Measurements from ENCODE around the gene TGM5. TPM values are rescaled to one million over a fixed set of nuclear protein-coding genes. Genes with fewer than 3 reads are reported as not detected.

The TGM5 gene
- total and polyA plus RNA-seq, 12 donors, result 0.13 to 0.14 (median 0.14) TPM; not detected in 9

DNA sequence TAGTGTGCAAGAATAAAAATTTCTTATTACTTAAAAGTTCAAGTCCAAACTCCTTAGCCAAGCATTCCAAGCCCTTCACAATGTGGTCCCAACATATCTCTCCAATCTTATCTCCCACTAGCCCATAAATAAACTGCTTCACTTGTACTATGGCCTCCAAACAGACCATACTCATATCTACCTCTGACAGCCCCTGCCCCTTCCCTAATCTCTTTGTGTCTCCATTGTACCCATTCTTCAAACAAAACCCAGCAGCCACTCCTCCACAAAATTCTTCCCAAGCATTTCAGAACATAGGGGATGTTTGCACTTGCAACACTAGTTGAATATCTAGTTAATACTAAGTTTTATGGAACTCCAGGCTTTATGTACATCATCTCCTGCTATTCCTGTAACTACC, 33.2 kb upstream of the TGM5 start:
- peaks cover 13% of the 10 kb centered on the region for H3K27me3 ChIP-seq
- DNase-seq, result peak in 1 of 7 donors; percentile 0
- H3K4me1 ChIP-seq (replicated peaks in 1 of 2), result no peaks in the 10 kb centered on the region
- no peaks in the 10 kb centered on the region for H3K9me3 ChIP-seq (replicated peaks in 1 of 3)
- no peak overlapping the region for H3K27ac ChIP-seq
- no peaks in the 10 kb centered on the region for H3K36me3 ChIP-seq (replicated peaks in 1 of 2)
- no peak overlapping the region for H3K4me3 ChIP-seq
- TF ChIP-seq, protein P1, sequence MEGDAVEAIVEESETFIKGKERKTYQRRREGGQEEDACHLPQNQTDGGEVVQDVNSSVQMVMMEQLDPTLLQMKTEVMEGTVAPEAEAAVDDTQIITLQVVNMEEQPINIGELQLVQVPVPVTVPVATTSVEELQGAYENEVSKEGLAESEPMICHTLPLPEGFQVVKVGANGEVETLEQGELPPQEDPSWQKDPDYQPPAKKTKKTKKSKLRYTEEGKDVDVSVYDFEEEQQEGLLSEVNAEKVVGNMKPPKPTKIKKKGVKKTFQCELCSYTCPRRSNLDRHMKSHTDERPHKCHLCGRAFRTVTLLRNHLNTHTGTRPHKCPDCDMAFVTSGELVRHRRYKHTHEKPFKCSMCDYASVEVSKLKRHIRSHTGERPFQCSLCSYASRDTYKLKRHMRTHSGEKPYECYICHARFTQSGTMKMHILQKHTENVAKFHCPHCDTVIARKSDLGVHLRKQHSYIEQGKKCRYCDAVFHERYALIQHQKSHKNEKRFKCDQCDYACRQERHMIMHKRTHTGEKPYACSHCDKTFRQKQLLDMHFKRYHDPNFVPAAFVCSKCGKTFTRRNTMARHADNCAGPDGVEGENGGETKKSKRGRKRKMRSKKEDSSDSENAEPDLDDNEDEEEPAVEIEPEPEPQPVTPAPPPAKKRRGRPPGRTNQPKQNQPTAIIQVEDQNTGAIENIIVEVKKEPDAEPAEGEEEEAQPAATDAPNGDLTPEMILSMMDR (IDR thresholded peaks at IDR 0.05), result no peak
- no peak for TF ChIP-seq POLR2A (IDR thresholded peaks at IDR 0.05)
- intact Hi-C loops (cut with DNase I), result no loop called here

DNA sequence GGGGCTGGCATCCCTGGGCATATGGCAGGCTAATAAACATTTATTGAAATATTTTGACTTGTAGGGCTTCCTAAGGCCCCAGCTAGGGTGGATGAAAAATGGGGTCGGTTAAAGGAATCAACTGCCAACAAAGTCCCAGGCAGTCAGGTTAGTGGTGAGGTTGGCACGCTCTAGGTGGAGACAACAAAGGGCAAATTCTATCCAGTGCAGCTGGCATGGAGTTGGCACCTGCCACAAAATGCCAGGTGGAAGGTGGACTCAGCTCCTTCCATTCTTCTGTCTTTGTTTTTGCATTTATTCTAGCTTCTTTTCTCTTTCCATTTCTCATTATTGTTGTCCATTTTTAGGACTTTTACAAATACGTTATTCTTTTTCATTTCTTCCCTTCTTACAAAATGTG, 32.7 kb upstream of the TGM5 start:
- 80 to 94% (median 83%) methylated on average over 3 of the region's 3 CpGs for WGBS, 4 donors

DNA sequence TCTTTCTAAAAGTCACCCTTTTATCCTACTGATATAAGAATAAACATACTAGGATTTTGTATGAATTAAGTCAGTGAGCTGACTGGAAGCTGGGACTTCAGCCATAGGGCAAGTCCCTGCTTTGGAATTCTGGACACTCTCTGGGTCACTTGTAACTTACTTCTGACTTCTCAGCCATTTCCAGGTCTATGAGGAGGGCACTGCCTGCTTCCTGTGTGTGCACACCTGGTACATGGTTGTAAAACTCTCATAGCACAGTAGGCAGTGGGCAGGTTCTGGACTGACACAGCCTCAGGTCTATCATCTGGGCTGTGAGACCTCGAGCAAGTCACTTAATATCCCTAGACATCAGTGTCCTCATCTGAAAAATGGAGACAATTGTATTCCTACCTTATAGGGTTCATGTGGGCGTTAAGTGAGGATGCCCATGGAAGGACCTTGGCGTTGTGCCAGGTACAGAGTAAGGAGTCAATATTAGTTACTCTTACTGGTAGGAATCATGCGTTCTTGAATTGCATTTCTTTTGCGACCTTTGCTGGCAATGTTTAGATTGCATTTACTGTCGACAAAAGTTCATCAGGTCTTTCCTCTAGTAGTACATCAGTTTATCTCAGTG, 27.5 kb upstream of the TGM5 start:
- intact Hi-C loops (cut with DNase I), result no loop called here
- Histone ChIP-seq H3K27me3 (peaks cover 22% of the 10 kb centered on the region), H3K4me1 (replicated peaks in 1 of 2) (no peaks in the 10 kb centered on the region), H3K4me3 (no peak overlapping the region), H3K27ac (no peak overlapping the region), H3K36me3 (replicated peaks in 1 of 2) (no peaks in the 10 kb centered on the region), H3K9me3 (replicated peaks in 1 of 3) (no peaks in the 10 kb centered on the region)
- TF ChIP-seq, protein P1 (IDR thresholded peaks at IDR 0.05), result no peak
- no peak for TF ChIP-seq POLR2A (IDR thresholded peaks at IDR 0.05)
- 58 to 68% (median 64%) methylated on average over 6 of the region's 6 CpGs for WGBS, 4 donors
- DNase-seq, result peak in 1 of 7 donors; percentile 41

More for the DNA sequence above, 32.7 kb upstream of the TGM5 start:
- peak in 1 of 7 donors; percentile 14 for DNase-seq
- H3K9me3 ChIP-seq (replicated peaks in 1 of 3), result no peaks in the 10 kb centered on the region
- no peak for TF ChIP-seq POLR2A (IDR thresholded peaks at IDR 0.05)
- TF ChIP-seq, protein P1 (IDR thresholded peaks at IDR 0.05), result no peak
- no peaks in the 10 kb centered on the region for H3K4me1 ChIP-seq (replicated peaks in 1 of 2)
- no peak overlapping the region for H3K27ac ChIP-seq
- H3K36me3 ChIP-seq (replicated peaks in 1 of 2), result no peaks in the 10 kb centered on the region
- no peak overlapping the region for H3K4me3 ChIP-seq
- intact Hi-C loops (cut with DNase I), result no loop called here
- peaks cover 17% of the 10 kb centered on the region for H3K27me3 ChIP-seq

DNA sequence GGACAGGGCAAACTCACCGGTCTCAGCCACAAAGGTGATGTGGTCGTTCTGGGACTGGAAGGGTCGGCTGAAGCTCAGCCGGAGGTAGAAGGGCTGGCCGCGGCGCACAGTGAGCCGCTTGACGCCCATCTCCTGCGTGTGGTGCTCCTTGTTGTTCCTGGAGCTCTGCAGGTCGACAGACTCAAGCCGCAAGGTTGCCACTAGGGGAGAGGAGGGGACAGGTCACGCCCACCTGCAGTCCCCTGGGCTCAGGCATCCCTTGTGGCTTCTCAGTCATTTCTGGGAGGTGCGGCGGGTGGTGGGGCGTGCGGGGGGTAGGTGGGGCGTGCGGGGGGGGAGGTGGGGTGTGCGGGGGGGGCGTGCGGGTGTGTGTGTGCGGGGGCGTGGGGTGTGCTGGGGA, 26.7 kb upstream of the TGM5 start:
- DNase-seq, result peak in 1 of 7 donors; percentile 23
- Histone ChIP-seq H3K27me3 (peaks cover 22% of the 10 kb centered on the region), H3K27ac (no peak overlapping the region), H3K9me3 (replicated peaks in 1 of 3) (no peaks in the 10 kb centered on the region), H3K4me3 (no peak overlapping the region), H3K36me3 (replicated peaks in 1 of 2) (no peaks in the 10 kb centered on the region), H3K4me1 (replicated peaks in 1 of 2) (no peaks in the 10 kb centered on the region)
- TF ChIP-seq, protein P1 (IDR thresholded peaks at IDR 0.05), result no peak
- no peak for TF ChIP-seq POLR2A (IDR thresholded peaks at IDR 0.05)
- intact Hi-C loops (cut with DNase I), result no loop called here
- 15 to 34% (median 25%) methylated on average over 4 to 23 of the region's 24 CpGs for WGBS, 4 donors

Measured in adrenal gland (tissue), 12 donors.